Measurements from ENCODE around the gene NDUFS4.

- no peak for TF ChIP-seq CTCF (IDR thresholded peaks at IDR 0.05; ENCODE audit: poor library complexity)
- TF ChIP-seq EZH2 (IDR thresholded peaks at IDR 0.05; ENCODE audit: borderline replicate concordance), result no peak
- no peak for TF ChIP-seq EZH2phosphoT487 (IDR thresholded peaks at IDR 0.05; ENCODE audit: low read depth, severe bottlenecking, unreplicated experiment)
Measured at GRCh38 chr5:53681079-53681478, 120.6 kb downstream of the NDUFS4 start.
